GM12878 (cell line): Measurements from ENCODE around the gene BBX. TPM values are rescaled to one million over a fixed set of nuclear protein-coding genes. Genes with fewer than 3 reads are reported as not detected.
"Not testable (repeated sequence)": the region's sequence is repeated elsewhere in the genome, so short reads cannot be mapped to it uniquely, and the experiment has no call there.

Experiments used
- ATAC-seq: fragments of 200-7000 bp; cut with Tn5 transposase; 3 replicates; pipeline ENCODE4 v1.9.1; 2020; ENCODE audit warnings: mild to moderate bottlenecking, moderate library complexity
- BruUV-seq: library from RNA; stranded (reverse); fragments of 400-500 nt; replicated peaks from 2 replicates; lab custom pipeline; 2021; lab: Mats Ljungman, UMichigan
- CTCF ChIA-PET: fragments of 300-600 bp; sonication (Branson Sonifier 250); formaldehyde crosslinking; extraction: SDS; loops from one replicate; lab custom pipeline; 2021; ENCODE audit warnings: inconsistent platforms; lab: Yijun Ruan, JAX
- POLR2A ChIA-PET: fragments of 350-600 bp; formaldehyde crosslinking; extraction: SDS; loops from one replicate; lab custom pipeline; 2021; ENCODE audit warnings: inconsistent platforms; lab: Charles Lee
- RAD21 ChIA-PET: fragments of 300-600 bp; sonication (Branson Sonifier 250); formaldehyde crosslinking; loops from one replicate; lab custom pipeline; 2023; ENCODE audit warnings: antibody characterized with exemption; ENCODE audit not compliant: unreplicated experiment; lab: Charles Lee
- SMC1A ChIA-PET: fragments of 300-600 bp; sonication (Branson Sonifier 250); formaldehyde crosslinking; loops from one replicate; lab custom pipeline; 2023; ENCODE audit not compliant: unreplicated experiment, uncharacterized antibody; lab: Charles Lee
- DNase-seq: peaks from one replicate; pipeline ENCODE4 v3.0.0-alpha.2; 2011; ENCODE audit warnings: low read depth, low spot score
- FAIRE-seq: peaks from 3 replicates; lab custom pipeline; 2011; peaks lifted over from hg19 to GRCh38; lab: Jason Lieb, UNC
- H2AFZ ChIP-seq: 2 replicates; pipeline ENCODE4 v1.6.0; 2011; ENCODE audit warnings: low read depth, low read length, control low read depth; ENCODE audit not compliant: control insufficient read depth
- H3K27ac ChIP-seq: 2 replicates; pipeline ENCODE4 v1.5.1; 2011; ENCODE audit warnings: control low read depth; ENCODE audit not compliant: control insufficient read depth, insufficient read depth
- H3K27me3 ChIP-seq, 2 experiments: replicated peaks in 1 of 2; 2 replicates each; pipeline versions ENCODE4 v1.6.0 to v1.6.1; 2011; ENCODE audit warnings: low read length in 1 of 2; ENCODE audit not compliant: control insufficient read depth in 2 of 2, insufficient read depth in 2 of 2
- H3K36me3 ChIP-seq, 2 experiments: 2 replicates each; pipeline ENCODE4 v1.5.1; 2011; ENCODE audit warnings: low read length in 1 of 2; ENCODE audit not compliant: control insufficient read depth in 2 of 2, insufficient read depth in 2 of 2
- H3K4me1 ChIP-seq: 2 replicates; pipeline ENCODE4 v1.6.1; 2011; ENCODE audit warnings: mild to moderate bottlenecking, low read length, moderate library complexity, mixed read lengths; ENCODE audit not compliant: control insufficient read depth, insufficient read depth
- H3K4me2 ChIP-seq: 2 replicates; pipeline ENCODE4 v1.6.0; 2011; ENCODE audit warnings: control low read depth; ENCODE audit not compliant: control insufficient read depth, insufficient read depth
- H3K4me3 ChIP-seq: fragments of 200-600 bp; sonication (generic); 2 replicates; pipeline ENCODE4 v1.5.1; 2016
- H3K79me2 ChIP-seq: 2 replicates; pipeline ENCODE4 v1.6.0; 2011; ENCODE audit warnings: low read length; ENCODE audit not compliant: control insufficient read depth, insufficient read depth
- H3K9ac ChIP-seq: 2 replicates; pipeline ENCODE4 v1.8.0; 2011; ENCODE audit warnings: low read length, control low read depth, mixed read lengths; ENCODE audit not compliant: control insufficient read depth, insufficient read depth
- H3K9me3 ChIP-seq: replicated peaks from 3 replicates; pipeline ENCODE4 v1.5.1; 2011; ENCODE audit warnings: mild to moderate bottlenecking, low read length; ENCODE audit not compliant: control insufficient read depth, insufficient read depth
- H4K20me1 ChIP-seq: 2 replicates; pipeline ENCODE4 v1.6.0; 2011; ENCODE audit not compliant: control insufficient read depth, insufficient read depth
- CBFB ChIP-seq: IDR thresholded peaks from 2 replicates; pipeline ENCODE4 v1.6.1; 2016; ENCODE audit warnings: antibody characterized with exemption, low read depth
- HDAC2 ChIP-seq: fragments of 200-600 bp; sonication (generic); IDR thresholded peaks from 2 replicates; pipeline ENCODE4 v1.6.1; 2017
- RAD21 ChIP-seq: IDR thresholded peaks from 2 replicates; pipeline ENCODE4 v1.6.1; 2011; ENCODE audit warnings: mild to moderate bottlenecking, low read depth, low read length, moderate library complexity; ENCODE audit not compliant: insufficient read depth
- SMC3 ChIP-seq: IDR thresholded peaks from 2 replicates; pipeline ENCODE4 v1.6.1; 2011; ENCODE audit warnings: low read length, improper control_type of control experiment, borderline replicate concordance
- WGBS: methylation state at CpG from one replicate; pipeline ENCODE4 v1.1.6; 2016; ENCODE audit warnings: low lambda C conversion rate; ENCODE audit not compliant: insufficient replicate concordance, insufficient coverage; ENCODE audit errors: missing lambda C conversion rate; 5-methylcytosine and 5-hydroxymethylcytosine counted together
- in situ Hi-C: fragments of 300-500 bp; cut with MboI; formaldehyde crosslinking; loops from 9 replicates; pipeline ENCODE4 v1.14.3; 2018; ENCODE audit warnings: mixed read lengths
- intact Hi-C: fragments of 100-400 bp; cut with micrococcal nuclease; formaldehyde crosslinking; loops from one replicate; pipeline ENCODE4 v1.14.2; 2022; ENCODE audit not compliant: unreplicated experiment
- polyA plus RNA-seq, 11 experiments: library from polyadenylated mRNA; depleted of rRNA in 4 of 11; unstranded in 6 of 11; stranded (reverse) in 5 of 11; fragments of >200 nt; fragmentation: Nextera tagmentation in 4 of 11; fragmentation: Illumina TruSeq in 1 of 11; extraction: Ambion mirVana in 4 of 11; extraction: Trizol in 1 of 11; gene quantifications; 1 replicate in 1 of 11; 2 replicates in 10 of 11; pipeline versions ENCODE4 v1.2.1 to v1.2.3, GENCODE V29; 2011 to 2016; ENCODE audit warnings: inconsistent platforms in 2 of 11, missing spikeins in 2 of 11, low read depth in 1 of 11
- total RNA-seq, 4 experiments: library from RNA; depleted of rRNA in 3 of 4; stranded (reverse); fragments of >200 nt in 3 of 4; fragmentation: Illumina TruSeq in 1 of 4; extraction: Trizol in 1 of 4; gene quantifications; 2 replicates each; pipeline versions ENCODE4 v1.2.1 to v1.2.3, GENCODE V29; 2013 to 2021
- TF ChIP-seq, protein P1 (sequence below), 3 experiments: IDR thresholded peaks in 2 of 3; conservative IDR thresholded peaks in 1 of 3; 2 replicates each; pipeline ENCODE4 v1.5.1; 2011; ENCODE audit warnings: low read depth in 3 of 3, low read length in 3 of 3, mild to moderate bottlenecking in 3 of 3, control low read depth in 2 of 3, moderate library complexity in 2 of 3, inconsistent platforms in 1 of 3, mixed read lengths in 1 of 3; ENCODE audit not compliant: control insufficient read depth in 2 of 3, insufficient read depth in 1 of 3; ENCODE audit errors: extremely low read depth in 1 of 3

BBX gene
- total and polyA plus RNA-seq, 10 of the 15 experiments (the other 5 are each of a cell fraction or from before 2014, with no cell fraction given), result 13.3 to 38.5 (median 32.0) TPM

DNA sequence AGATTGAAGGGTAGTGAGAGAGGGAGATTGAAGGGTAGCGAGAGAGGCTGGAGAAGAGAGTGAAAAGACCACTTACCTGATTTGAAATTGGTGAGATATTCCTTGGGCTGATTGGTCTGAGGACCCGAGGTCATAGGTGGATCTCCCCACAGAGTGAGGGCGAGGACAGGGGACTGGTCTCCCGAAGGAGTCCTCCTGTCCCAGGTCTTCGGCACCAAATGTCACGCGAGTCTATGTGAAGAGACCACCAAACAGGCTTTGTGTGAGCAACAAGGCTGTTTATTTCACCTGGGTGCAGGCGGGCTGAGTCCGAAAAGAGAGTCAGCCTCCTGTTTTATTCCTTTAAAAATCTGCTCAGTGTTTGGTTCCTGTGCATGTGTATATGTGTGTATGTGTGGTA is 48.7 kb downstream of the BBX start:
- BruUV-seq, SMC1A ChIA-PET, H3K4me3 ChIP-seq, DNase-seq, H3K27me3 ChIP-seq, H4K20me1 ChIP-seq, ATAC-seq, H3K27ac ChIP-seq, FAIRE-seq, H3K4me2 ChIP-seq, H3K79me2 ChIP-seq, RAD21 ChIA-PET, H3K4me1 ChIP-seq, H3K9ac ChIP-seq, POLR2A ChIA-PET, H3K36me3 ChIP-seq, H3K9me3 ChIP-seq, H2AFZ ChIP-seq: not testable (repeated sequence)
- CTCF ChIA-PET, result interaction anchor here (4.3 kb wide), 1 partner anchor 16 kb away, joined by 20 read pairs; no protein-coding TSS in a partner anchor
- WGBS, result 94% methylated on average over 9 of the region's 9 CpGs
- intact Hi-C loops, result loop anchor here (10.0 kb wide), 1 partner anchor 273 kb away; no protein-coding TSS in a partner anchor
- in situ Hi-C loops, result loop anchor here (10.0 kb wide), 1 partner anchor 163 kb away; no protein-coding TSS in a partner anchor

DNA sequence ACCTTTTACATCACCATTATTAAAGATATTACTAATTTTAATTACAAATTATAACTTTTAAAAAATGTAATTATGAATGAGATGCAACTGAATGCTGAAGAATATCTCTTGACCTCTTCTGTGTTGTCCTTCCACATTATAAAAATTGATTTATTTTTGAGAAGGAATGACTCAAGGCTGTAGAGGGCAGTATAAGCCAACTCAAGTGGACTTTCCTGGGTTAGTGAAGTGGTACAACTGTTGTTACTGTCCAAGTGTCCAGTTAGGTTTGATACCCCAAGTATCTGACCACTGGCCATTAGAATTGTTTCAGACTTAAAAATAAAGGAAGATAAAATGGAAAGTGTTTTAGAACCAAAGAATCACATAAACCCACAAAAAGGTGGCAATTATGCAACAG is 51.9 kb downstream of the BBX start:
- no peak overlapping the region for H3K4me3 ChIP-seq
- no peaks in the 10 kb centered on the region for H3K9me3 ChIP-seq
- POLR2A ChIA-PET, result no interaction called here
- BruUV-seq, result no TSS peak
- CTCF ChIA-PET, result interaction anchor here (0.5 to 4.6 kb wide), 49 partner anchors 9 to 434 kb away, joined by 3 to 81 read pairs (median 4); no protein-coding TSS in a partner anchor
- DNase-seq (no peak), ATAC-seq (peak; percentile 89), FAIRE-seq (peak; percentile 75)
- H3K4me1 ChIP-seq, result no peaks in the 10 kb centered on the region
- no peak overlapping the region for H2AFZ ChIP-seq
- no peak overlapping the region for H3K4me2 ChIP-seq
- SMC1A ChIA-PET, result interaction anchor here (0.7 to 6.9 kb wide), 22 partner anchors 10 to 353 kb away, joined by 3 to 49 read pairs (median 4); no protein-coding TSS in a partner anchor
- H3K27me3 ChIP-seq, result no peaks in the 10 kb centered on the region
- in situ Hi-C loops (loop anchor here (10.0 kb wide), 1 partner anchor 160 kb away; no protein-coding TSS in a partner anchor), intact Hi-C loops (loop anchor here (2.0 to 10.0 kb wide), 4 partner anchors 86 to 353 kb away; no protein-coding TSS in a partner anchor)
- no peak overlapping the region for H3K9ac ChIP-seq
- H3K27ac ChIP-seq, result no peak overlapping the region
- RAD21 ChIA-PET, result interaction anchor here (0.7 to 4.4 kb wide), 14 partner anchors 10 to 271 kb away, joined by 3 to 25 read pairs (median 5); no protein-coding TSS in a partner anchor
- H4K20me1 ChIP-seq, result no peaks in the 10 kb centered on the region
- H3K79me2 ChIP-seq, result no peaks in the 10 kb centered on the region
- no peak for TF ChIP-seq CBFB
- peak; percentile 85 for TF ChIP-seq RAD21
- TF ChIP-seq, protein P1, sequence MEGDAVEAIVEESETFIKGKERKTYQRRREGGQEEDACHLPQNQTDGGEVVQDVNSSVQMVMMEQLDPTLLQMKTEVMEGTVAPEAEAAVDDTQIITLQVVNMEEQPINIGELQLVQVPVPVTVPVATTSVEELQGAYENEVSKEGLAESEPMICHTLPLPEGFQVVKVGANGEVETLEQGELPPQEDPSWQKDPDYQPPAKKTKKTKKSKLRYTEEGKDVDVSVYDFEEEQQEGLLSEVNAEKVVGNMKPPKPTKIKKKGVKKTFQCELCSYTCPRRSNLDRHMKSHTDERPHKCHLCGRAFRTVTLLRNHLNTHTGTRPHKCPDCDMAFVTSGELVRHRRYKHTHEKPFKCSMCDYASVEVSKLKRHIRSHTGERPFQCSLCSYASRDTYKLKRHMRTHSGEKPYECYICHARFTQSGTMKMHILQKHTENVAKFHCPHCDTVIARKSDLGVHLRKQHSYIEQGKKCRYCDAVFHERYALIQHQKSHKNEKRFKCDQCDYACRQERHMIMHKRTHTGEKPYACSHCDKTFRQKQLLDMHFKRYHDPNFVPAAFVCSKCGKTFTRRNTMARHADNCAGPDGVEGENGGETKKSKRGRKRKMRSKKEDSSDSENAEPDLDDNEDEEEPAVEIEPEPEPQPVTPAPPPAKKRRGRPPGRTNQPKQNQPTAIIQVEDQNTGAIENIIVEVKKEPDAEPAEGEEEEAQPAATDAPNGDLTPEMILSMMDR (IDR thresholded peaks at IDR 0.05 in 2 of 3, conservative IDR thresholded peaks at IDR 0.05 in 1 of 3; ENCODE audit: control insufficient read depth in 2 of 3, extremely low read depth in 1 of 3, insufficient read depth in 1 of 3, low read depth in 3 of 3, low read length in 3 of 3), result peak; percentile 45 to 70 (median 47); a peak in 5 of 6 replicates
- no peak for TF ChIP-seq HDAC2
- TF ChIP-seq SMC3, result peak; percentile 39; the same call in 1 of the 2 replicates
- TF ChIP-seq, all 136 proteins: peak for 3
- no peaks in the 10 kb centered on the region; a peak in 1 of 4 replicates for H3K36me3 ChIP-seq
